ENCODE data around the gene ILKAP. TPM values are rescaled to one million over a fixed set of nuclear protein-coding genes. Genes with fewer than 3 reads are reported as not detected.
A peak's percentile ranks its signal among the peaks of the same experiment; 100 is the strongest.

ILKAP gene
- total and polyA plus RNA-seq, 2 of the 4 experiments (the other 2 are of a cell fraction), result 13.3 to 44.2 TPM

DNA sequence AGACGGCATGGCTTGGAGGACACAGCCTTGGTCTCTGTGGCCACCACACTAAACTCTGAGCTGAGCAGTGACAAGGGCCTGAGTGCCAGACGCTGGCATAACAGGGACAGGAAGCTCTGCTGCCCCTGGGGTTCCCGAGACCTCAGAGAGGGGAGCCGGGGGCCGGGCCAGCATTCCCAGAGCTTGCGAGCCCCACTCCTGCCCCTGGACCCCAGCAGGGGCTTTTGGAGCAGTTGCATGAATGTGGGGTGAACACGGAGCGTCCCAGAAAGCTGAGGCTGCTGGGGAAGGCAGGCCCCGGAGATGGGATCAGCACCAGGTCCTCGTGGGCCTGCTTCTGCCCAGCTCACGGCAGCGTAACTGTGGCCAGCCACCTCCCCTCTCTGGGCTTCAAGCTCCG is 52.3 kb downstream of the ILKAP start:
- Histone ChIP-seq H2AK5ac (ENCODE audit: low read depth, low read length) (no peak overlapping the region), H3K4me1 (ENCODE audit: control insufficient read depth, insufficient read depth, low read length) (peaks cover 10% of the 10 kb centered on the region), H2BK15ac (ENCODE audit: low read depth, low read length) (no peak overlapping the region), H3K9me3 (ENCODE audit: control insufficient read depth, insufficient read depth, low read length) (no peaks in the 10 kb centered on the region), H2BK20ac (ENCODE audit: low read depth, low read length) (no peak overlapping the region), H3K14ac (replicated peaks; ENCODE audit: low read depth, low read length) (no peak overlapping the region), H3K18ac (ENCODE audit: low read depth, low read length) (no peak overlapping the region), H3K4ac (ENCODE audit: low read depth, low read length) (no peak overlapping the region), H3K56ac (ENCODE audit: extremely low read depth, insufficient read depth, low read length) (no peak overlapping the region), H2AK9ac (replicated peaks; ENCODE audit: low read depth, low read length, poor library complexity) (no peak overlapping the region), H3K9me1 (ENCODE audit: insufficient read depth, low read length) (0 out of 2 replicates have a peak, but pooled peaks cover 7% of the 10 kb centered on the region), H3K36me3 (ENCODE audit: control insufficient read depth, insufficient read depth, low read length) (no peaks in the 10 kb centered on the region), H3K27me3 (ENCODE audit: control insufficient read depth, insufficient read depth, low read length) (no peaks in the 10 kb centered on the region), H4K5ac (ENCODE audit: low read depth, low read length) (no peak overlapping the region; the same call in 1 of the 2 replicates), H4K8ac (ENCODE audit: low read depth in 2 of 2, low read length in 2 of 2) (no peak overlapping the region), H2AFZ (replicated peaks; ENCODE audit: low read length, poor library complexity) (peak overlapping the region; percentile 41), H2BK120ac (ENCODE audit: low read depth, low read length) (no peak overlapping the region), H4K20me1 (ENCODE audit: insufficient read depth, low read length) (no peaks in the 10 kb centered on the region), H3K27ac (ENCODE audit: insufficient read depth, low read length) (no peak overlapping the region), H3K23ac (ENCODE audit: low read depth, low read length) (no peak overlapping the region), H3K4me3 (ENCODE audit: insufficient read depth, low read depth, low read length) (no peak overlapping the region), H2BK5ac (ENCODE audit: low read depth, low read length, poor library complexity, severe bottlenecking) (no peak overlapping the region), H3K9ac (ENCODE audit: low read depth, low read length) (no peak overlapping the region), H3K4me2 (ENCODE audit: low read depth, low read length) (no peak overlapping the region), H3K79me1 (ENCODE audit: low read depth in 1 of 2, low read length in 2 of 2) (no peaks in the 10 kb centered on the region), H4K91ac (ENCODE audit: insufficient read depth, low read depth, low read length) (no peak overlapping the region)
- CTCF ChIA-PET, result no interaction called here
- intact Hi-C loops (cut with micrococcal nuclease), result no loop called here
- no TSS peak for BruUV-seq (replicated peaks)
- no peak for DNase-seq
- dilution Hi-C loops (cut with HindIII; ENCODE audit: low sequenced_read_pairs, unreplicated experiment), result no loop called here
- TF ChIP-seq MAZ (IDR thresholded peaks at IDR 0.05; ENCODE audit: borderline replicate concordance, low read depth, low read length) (no peak), USF2 (IDR thresholded peaks at IDR 0.05; ENCODE audit: low read depth, low read length) (no peak), MXI1 (IDR thresholded peaks at IDR 0.05; ENCODE audit: borderline replicate concordance, low read depth, low read length) (no peak), NFE2L2 (IDR thresholded peaks at IDR 0.05; ENCODE audit: low read depth, low read length) (no peak), POLR2A (IDR thresholded peaks at IDR 0.05; ENCODE audit: low read depth, low read length) (no peak), CHD1 (IDR thresholded peaks at IDR 0.05; ENCODE audit: low read depth, low read length) (no peak), FOS (IDR thresholded peaks at IDR 0.05; ENCODE audit: low read depth, low read length) (no peak), CEBPB (IDR thresholded peaks at IDR 0.05; ENCODE audit: low read depth, low read length) (no peak), RFX5 (IDR thresholded peaks at IDR 0.05; ENCODE audit: low read depth, low read length) (no peak), RAD21 (IDR thresholded peaks at IDR 0.05; ENCODE audit: low read length) (no peak), SMC3 (IDR thresholded peaks at IDR 0.05; ENCODE audit: low read depth, low read length) (no peak), MAFK (IDR thresholded peaks at IDR 0.05; ENCODE audit: low read depth, low read length) (no peak), RCOR1 (IDR thresholded peaks at IDR 0.05; ENCODE audit: insufficient replicate concordance, low read length) (no peak), BHLHE40 (IDR thresholded peaks at IDR 0.05; ENCODE audit: low read depth, low read length) (no peak)
- TF ChIP-seq, protein P1, sequence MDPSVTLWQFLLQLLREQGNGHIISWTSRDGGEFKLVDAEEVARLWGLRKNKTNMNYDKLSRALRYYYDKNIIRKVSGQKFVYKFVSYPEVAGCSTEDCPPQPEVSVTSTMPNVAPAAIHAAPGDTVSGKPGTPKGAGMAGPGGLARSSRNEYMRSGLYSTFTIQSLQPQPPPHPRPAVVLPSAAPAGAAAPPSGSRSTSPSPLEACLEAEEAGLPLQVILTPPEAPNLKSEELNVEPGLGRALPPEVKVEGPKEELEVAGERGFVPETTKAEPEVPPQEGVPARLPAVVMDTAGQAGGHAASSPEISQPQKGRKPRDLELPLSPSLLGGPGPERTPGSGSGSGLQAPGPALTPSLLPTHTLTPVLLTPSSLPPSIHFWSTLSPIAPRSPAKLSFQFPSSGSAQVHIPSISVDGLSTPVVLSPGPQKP (IDR thresholded peaks at IDR 0.05; ENCODE audit: borderline replicate concordance, low read depth, low read length), result no peak
- TF ChIP-seq, protein P2, sequence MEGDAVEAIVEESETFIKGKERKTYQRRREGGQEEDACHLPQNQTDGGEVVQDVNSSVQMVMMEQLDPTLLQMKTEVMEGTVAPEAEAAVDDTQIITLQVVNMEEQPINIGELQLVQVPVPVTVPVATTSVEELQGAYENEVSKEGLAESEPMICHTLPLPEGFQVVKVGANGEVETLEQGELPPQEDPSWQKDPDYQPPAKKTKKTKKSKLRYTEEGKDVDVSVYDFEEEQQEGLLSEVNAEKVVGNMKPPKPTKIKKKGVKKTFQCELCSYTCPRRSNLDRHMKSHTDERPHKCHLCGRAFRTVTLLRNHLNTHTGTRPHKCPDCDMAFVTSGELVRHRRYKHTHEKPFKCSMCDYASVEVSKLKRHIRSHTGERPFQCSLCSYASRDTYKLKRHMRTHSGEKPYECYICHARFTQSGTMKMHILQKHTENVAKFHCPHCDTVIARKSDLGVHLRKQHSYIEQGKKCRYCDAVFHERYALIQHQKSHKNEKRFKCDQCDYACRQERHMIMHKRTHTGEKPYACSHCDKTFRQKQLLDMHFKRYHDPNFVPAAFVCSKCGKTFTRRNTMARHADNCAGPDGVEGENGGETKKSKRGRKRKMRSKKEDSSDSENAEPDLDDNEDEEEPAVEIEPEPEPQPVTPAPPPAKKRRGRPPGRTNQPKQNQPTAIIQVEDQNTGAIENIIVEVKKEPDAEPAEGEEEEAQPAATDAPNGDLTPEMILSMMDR (conservative IDR thresholded peaks at IDR 0.05; ENCODE audit: low read depth, low read length), result no peak
- POLR2A ChIA-PET (ENCODE audit: unreplicated experiment), result no interaction called here
- in situ Hi-C loops (cut with MboI; ENCODE audit: low sequenced_read_pairs), result no loop called here
- WGBS, 2 experiments (ENCODE audit: extremely low coverage in 2 of 2, insufficient read length in 1 of 2), result 86% methylated on average over 1 of the region's 13 CpGs; no CpG with 5 or more reads in 1 of the 2 experiments
- ATAC-seq (ENCODE audit: low read depth), result no peak
